Activated CD8-positive, alpha-beta memory T cell treated with anti-CD3 and anti-CD28 coated beads, Interleukin-2, amount 50 U/mL, for 24 hours (primary cell): Measurements from ENCODE around the gene UGT2B15.
"Not testable (repeated sequence)": the region's sequence is repeated elsewhere in the genome, so short reads cannot be mapped to it uniquely, and the experiment has no call there.

Source experiments
- DNase-seq: peaks from one replicate; pipeline ENCODE4 v3.0.0-alpha.2; 2020; ENCODE audit errors: extremely low read depth

UGT2B15 gene

GRCh38 chr4:68656445-68656973 is 13.9 kb downstream of the UGT2B15 start:
- not testable (repeated sequence) for DNase-seq

- DNase-seq, result no peak
Observed at GRCh38 chr4:68655764-68656444, 14.5 kb downstream of the UGT2B15 start.

- DNase-seq, result no peak
Observed at GRCh38 chr4:68654946-68655721, 15.3 kb downstream of the UGT2B15 start.

- DNase-seq, result no peak
Observed at GRCh38 chr4:68651932-68652331, 18.5 kb downstream of the UGT2B15 start.

- no peak for DNase-seq
Observed at GRCh38 chr4:68630371-68630770, 40.1 kb downstream of the UGT2B15 start.

- not testable (repeated sequence) for DNase-seq
Observed at GRCh38 chr4:68622731-68623130, 47.7 kb downstream of the UGT2B15 start.

- no peak for DNase-seq
Observed at GRCh38 chr4:68617003-68617698, 53.3 kb downstream of the UGT2B15 start.

GRCh38 chr4:68615699-68616422 is 54.6 kb downstream of the UGT2B15 start:
- no peak for DNase-seq

GRCh38 chr4:68613752-68614151 is 56.7 kb downstream of the UGT2B15 start:
- DNase-seq, result no peak

- no peak for DNase-seq
Observed at GRCh38 chr4:68606240-68606639, 64.2 kb downstream of the UGT2B15 start.

GRCh38 chr4:68599150-68599549 is 71.3 kb downstream of the UGT2B15 start:
- no peak for DNase-seq

GRCh38 chr4:68597482-68597881 is 73.0 kb downstream of the UGT2B15 start:
- DNase-seq, result no peak
